Measurements from ENCODE around the gene CDYL.

Gene CDYL

DNA sequence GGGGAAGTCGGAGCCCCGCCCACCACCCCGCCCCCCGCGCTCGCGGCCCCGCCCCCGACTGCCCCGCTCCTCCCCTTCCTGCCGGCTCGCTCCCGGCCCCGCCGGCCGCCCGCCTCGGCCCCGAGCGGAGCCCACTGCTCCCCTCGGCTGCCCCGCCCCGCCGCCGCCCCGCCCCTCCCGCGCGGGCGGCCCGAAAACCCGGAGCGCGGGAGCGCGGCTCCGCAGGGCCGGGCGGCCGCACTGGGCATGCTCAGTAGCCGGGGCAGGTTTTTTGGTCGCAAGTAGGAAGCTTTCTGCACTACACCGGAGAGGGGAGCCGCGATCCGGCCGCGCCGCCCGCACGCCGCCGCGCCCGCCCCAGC is at the start of gene CDYL:
CDYL (plus strand) TSS at position 274 of the 362 bp plus-strand sequence. CDS start 380 bp downstream, outside the sequence.
- peak; percentile 90 for DNase-seq (ENCODE audit: low spot score)

DNA sequence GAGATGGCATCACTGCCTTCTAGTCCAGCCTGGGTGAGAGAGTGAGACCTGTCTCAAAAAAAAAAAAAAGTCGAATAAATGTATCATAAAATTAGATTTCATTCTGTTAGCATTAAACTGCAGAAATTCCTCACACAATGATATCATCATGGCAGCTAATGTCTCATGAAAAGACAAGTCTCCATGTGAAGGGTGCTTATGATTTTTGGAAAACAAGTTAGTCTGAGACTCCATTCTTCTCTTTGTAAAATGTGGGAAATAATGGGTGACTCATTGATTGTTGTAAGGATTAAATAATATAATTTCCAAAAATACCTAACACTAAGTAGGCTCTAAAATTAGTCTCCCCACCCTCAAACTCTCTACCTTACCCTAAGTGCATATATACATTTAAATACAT is 49.6 kb upstream of the CDYL start:
- no peak for DNase-seq (ENCODE audit: low spot score)

DNA sequence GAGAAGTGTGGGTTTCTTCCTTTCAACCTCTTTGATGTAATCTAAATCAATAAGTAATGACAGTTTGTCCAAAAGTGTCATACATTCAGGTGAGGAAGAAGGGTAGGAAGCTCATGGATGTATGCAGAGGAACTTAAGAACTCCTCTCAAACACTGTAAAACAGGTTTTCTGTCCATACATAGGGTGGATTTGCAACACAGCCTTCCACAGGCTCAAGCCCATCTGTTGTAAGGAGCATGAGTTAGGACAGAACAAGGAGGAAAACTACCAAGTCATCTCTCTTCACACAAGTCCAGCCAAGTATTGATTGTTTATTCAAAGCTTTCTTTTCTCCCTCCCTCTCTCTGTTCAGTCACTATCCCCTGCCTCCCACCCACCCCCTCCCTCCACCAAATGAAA is 49.0 kb upstream of the CDYL start:
- no peak for DNase-seq (ENCODE audit: low spot score)

DNA sequence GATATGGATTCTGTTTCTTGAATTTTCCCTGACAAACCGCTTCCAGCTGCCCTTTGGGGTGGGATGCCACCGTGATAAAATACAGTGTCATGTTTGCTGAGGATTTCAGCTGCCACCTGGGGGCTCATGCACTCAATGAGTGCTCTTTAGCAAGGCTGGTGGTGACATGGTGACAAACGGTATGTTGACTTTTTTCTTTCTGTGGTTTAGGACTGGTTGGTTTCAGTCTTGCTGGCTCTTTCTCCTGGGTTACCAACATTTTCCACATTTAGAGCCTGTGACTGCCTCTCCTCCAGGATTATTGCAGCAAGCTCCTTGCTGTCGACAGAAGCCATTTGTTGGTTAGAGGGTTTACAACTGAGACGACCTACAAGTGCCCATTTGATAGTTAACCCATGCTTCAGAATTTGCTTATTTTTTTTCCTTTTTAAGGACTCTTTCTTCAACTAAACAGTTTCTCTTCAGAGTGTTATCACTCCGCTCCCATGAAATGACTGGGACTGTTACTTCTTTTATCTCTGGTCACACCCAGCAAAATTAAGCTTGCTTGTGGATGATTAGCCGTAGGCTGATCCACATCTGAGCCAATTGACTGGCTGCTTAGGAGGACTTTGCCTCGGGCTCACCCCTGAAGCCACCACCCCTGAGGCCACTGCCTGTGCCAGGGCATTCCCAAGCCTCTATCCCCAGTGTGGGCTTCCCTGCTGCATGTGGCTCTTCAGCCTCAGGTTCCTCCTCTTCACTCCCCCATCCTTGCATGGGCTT is 48.4 kb upstream of the CDYL start:
- DNase-seq (ENCODE audit: low spot score) = no peak

DNA sequence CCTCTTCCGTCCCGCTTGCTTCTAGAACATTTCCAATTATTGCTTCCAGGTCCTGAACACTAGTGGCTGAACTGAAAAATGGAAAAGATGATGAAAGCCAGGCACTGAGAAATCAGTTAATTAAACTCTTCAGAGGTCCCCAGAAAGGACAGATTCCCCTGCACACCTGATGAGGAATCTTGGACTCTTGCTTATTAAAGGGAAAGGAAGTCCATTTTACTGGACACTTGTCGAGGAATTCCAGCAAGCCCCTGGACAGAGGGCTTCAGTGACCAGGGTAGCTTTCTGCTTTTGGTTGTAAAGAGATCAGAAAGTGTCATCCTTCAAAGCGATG is 47.8 kb upstream of the CDYL start:
- no peak for DNase-seq (ENCODE audit: low spot score)

- no peak for DNase-seq (ENCODE audit: low spot score)
These were observed 47.3 kb upstream of the CDYL start for GRCh38 chr6:4728926-4729325.

- no peak for DNase-seq (ENCODE audit: low spot score)
These were observed 44.2 kb upstream of the CDYL start for GRCh38 chr6:4731996-4732395.

DNA sequence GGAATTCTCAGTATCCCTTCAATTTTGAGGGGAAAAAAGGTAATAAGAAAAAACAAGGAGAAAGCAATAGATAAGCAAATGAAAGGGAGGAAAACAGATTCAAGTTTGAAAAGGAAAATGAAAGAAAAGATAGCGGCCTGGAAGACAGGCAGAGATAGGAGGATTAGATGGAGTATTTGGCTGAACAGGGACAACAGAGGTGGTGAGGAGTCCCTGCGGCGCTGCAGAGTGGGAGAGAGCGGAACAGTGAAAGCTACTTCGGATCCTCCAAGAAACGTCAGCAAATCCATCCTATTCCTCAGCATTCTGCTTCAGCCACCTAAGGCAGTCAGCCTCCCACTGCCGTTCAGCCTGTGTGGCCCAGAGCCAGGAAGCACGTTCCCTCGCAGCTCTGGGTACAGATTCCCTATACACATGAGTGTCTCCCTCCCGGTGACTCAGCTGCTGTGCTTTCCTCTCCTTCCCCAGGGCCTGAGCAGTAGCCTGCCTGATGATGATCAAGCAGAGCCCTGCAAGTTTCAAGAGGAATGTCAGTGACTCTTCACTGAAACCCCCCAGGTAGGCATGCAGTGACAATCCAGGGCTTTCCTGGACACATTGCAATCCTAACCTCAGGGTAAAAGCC is 43.4 kb upstream of the CDYL start:
- DNase-seq (ENCODE audit: low spot score) = no peak

DNA sequence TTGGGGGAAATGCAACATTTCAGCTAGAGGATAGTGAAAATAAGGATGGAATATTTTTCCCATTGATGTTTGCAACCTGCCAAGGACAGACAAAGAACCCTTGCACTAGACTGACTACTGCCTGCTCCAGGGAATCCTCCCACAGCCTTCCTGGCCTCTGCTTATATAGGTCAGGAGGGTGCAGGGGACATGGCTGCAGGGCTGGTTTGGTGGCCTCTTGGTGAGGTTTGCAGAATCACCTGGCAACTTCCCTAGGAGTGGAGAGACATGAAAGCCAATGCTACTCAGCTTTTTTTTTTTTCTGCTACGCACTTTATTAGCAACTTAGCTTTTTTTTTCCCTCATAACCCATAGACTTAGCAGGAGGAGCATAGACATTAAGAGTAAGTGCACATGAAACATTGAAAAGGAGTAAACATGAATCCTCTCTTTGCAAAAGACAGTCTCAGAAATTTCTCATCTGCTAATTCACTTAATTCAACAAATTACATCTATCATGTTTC is 39.8 kb upstream of the CDYL start:
- no peak for DNase-seq (ENCODE audit: low spot score)

DNA sequence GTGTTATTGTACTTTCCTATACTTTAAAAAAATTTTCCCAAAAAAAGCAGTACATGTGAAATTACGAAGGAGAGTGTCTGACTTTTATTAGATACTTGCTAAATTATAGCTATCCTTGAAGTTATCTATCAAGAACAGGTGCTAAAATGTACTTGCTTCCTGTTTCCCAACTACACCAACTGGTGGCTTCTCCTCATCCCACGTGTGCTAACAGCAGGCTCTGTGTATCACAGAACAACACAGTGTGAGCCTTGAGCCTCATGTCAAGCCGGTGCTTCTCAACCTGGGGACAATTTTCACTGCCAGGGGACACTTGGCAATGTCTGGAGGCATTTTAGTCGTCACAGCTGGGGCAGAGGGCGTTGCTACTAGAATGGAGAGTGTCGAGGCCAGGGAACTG is 36.2 kb upstream of the CDYL start:
- no peak for DNase-seq (ENCODE audit: low spot score)

GRCh38 chr6:4743062-4743461 is 33.1 kb upstream of the CDYL start:
- DNase-seq (ENCODE audit: low spot score) = no peak

DNA sequence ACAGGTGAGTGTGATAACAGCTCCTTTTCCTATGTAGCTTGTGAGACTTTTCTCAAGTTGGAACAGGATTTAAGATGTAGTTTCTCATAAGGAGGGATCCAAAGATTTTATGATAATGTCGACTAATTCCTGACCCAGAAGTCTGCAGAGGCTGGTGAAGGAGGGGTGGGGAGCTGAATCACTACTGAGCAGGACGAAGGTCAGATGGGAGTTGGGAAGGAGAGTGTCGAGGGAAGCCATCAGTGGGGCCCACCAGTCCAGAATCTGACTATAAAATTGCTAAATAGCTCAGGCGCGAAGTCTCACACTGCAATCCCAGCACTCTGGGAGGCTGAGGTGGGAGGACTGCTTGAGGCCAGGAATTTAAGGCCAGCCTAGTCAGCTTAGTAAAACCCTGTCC is 32.3 kb upstream of the CDYL start:
- DNase-seq (ENCODE audit: low spot score) = no peak

DNA sequence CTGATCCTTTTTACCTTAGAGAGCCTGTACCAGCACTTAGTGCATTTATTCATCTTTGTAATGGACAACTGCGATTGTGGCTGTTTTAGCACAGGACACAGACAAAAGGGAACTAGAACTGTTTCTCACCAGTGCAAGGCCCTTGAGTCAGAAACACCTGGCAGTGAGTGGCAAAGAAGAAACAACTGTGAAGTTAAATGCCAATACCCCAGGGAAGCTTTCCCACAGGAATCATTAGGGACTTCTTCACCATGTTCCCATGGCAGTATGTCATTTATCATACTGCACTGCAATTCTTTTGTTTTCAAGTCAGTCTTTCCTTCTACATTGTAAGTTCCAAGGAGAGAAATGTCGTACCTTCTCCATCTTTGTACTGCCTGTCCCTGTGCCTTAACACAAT is 28.6 kb upstream of the CDYL start:
- DNase-seq (ENCODE audit: low spot score) = no peak

DNA sequence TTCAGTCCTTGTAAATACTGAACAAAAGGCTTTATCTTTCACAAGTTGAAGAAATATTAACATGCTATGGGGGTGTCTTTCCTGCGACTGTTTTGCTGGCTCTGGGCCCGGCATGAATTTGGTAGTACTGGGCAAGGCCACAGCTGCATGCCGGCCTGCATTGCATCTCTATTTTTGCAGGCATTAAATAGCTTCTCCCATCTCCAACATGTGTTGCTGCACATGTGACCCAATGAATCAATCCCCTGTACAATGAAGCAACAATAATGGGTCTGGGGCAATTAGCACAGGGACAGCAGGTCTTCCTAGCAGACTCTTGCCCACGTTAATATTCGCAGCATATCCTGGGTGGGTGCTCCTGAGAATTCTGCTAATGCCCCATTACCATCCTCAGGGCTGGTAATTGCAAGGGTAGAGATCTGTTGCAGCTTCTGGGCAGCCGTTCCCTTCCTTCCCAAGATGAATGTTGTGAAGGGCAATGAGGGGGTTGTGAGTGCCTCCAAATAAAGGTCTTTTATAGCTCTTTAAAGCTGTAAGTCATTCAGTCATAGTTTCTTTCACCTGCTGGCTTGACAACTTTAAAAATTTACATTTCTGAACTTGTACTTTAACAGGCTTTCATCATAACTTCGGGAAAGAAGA is 24.3 kb upstream of the CDYL start:
- no peak for DNase-seq (ENCODE audit: low spot score)

GRCh38 chr6:4756247-4756646 is 20.0 kb upstream of the CDYL start:
- no peak for DNase-seq (ENCODE audit: low spot score)

- DNase-seq (ENCODE audit: low spot score) = no peak
These were observed 16.2 kb upstream of the CDYL start for GRCh38 chr6:4759997-4760396.

GRCh38 chr6:4760773-4761172 is 15.4 kb upstream of the CDYL start:
- DNase-seq (ENCODE audit: low spot score) = no peak

GRCh38 chr6:4762294-4762693 is 13.9 kb upstream of the CDYL start:
- DNase-seq (ENCODE audit: low spot score) = no peak

DNA sequence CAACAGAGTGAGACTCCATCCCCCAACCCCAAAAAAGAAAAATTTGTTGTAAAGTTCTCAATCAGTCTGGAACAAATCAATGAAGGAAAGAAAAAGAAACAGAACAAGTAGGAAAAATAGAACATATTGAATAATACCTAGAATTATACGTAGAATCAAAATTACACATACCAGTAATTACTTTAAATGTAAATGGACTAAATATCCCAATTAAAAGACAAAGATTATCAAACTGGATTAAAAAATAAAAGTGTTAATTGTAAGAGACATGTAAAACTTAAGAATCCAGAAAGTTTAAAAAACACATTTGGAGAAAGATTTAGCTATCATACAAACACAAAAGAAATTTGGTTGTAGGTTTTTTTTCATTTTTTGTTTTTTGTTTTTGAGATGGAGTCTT is 12.3 kb upstream of the CDYL start:
- no peak for DNase-seq (ENCODE audit: low spot score)

DNA sequence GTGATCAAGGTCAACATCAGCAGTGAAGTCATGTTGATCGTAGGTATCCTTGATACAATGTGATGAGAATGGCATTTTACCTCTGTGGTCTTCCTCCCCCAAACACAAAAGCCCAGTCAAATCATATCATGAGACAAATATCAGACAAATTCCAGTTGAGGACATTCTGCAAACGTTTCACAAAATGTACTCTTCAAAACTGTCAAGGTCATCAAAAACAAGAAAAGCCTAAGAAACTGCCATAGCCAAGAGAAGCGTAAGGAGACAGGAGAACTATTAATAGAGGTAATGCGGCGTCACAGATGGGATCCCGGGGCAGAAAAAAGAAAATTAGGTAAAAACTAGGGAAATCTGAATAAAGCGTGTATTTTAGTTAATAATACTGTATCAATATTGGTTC is 7.4 kb upstream of the CDYL start:
- no peak for DNase-seq (ENCODE audit: low spot score)

GRCh38 chr6:4772750-4773149 is 3.5 kb upstream of the CDYL start:
- no peak for DNase-seq (ENCODE audit: low spot score)

DNA sequence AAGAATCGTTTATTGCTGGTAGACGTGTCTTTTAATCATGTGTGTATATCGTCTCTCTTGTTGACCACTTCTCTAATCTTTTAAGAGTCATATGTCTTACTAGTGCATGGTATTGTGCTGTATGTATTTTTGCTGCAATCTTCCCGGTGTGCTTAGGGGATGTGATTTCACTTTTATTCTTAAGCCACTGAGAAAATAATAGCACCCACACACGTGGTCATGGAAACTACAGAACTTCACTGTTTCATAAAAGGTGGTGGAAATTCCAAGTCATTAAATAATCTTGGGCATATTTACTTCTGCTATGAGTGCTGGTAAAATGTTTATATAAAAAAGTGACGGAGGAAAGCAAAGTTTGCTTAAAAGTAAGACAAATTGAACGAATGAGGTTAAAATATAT is 3.0 kb upstream of the CDYL start:
- DNase-seq (ENCODE audit: low spot score) = no peak

DNA sequence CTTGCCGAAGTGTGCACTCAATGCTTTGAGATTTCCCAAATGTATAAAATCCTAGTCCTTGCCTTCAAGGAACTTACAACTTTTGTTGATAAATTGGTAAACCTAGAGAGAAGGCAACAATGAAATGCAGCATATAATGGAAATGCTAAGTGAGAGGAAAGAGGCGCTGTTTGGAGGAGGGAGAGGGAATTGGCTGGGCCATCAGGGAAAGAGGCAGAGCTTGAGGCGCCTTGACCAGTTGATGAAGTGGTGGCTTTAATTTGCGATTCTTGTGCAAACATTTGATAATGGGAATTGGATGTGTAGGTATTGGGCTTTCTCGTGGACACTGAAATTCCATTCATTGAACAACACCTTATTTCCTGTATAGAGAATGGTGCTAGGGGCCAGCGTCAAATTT is 1.9 kb upstream of the CDYL start:
- no peak for DNase-seq (ENCODE audit: low spot score)
